Occipital lobe (tissue), 2 donors: ENCODE results near the gene REG1B. TPM values are rescaled to one million over a fixed set of nuclear protein-coding genes. Genes with fewer than 3 reads are reported as not detected.
"Not testable (repeated sequence)": the region's sequence is repeated elsewhere in the genome, so short reads cannot be mapped to it uniquely, and the experiment has no call there.

Experiments used
- DNase-seq: peaks from one replicate; lab custom pipeline; 2025; lab: John Stamatoyannopoulos, UW
- total RNA-seq: library from RNA; depleted of rRNA; stranded (reverse); fragments of >200 nt; gene quantifications from one replicate; pipeline ENCODE4 v1.2.3, GENCODE V29; 2014

The REG1B gene
- total RNA-seq, 1 donor from 2014 or later = not detected

- DNase-seq = no peak
These were observed 3.2 kb downstream of the REG1B start for GRCh38 chr2:79084495-79085135.

- DNase-seq = no peak
These were observed 4.1 kb downstream of the REG1B start for GRCh38 chr2:79083597-79084251.

GRCh38 chr2:79082987-79083386, 4.8 kb downstream of the REG1B start:
- no peak for DNase-seq

GRCh38 chr2:79071078-79071477, 16.7 kb downstream of the REG1B start:
- DNase-seq = no peak

GRCh38 chr2:79065201-79065600, 22.6 kb downstream of the REG1B start:
- peak; percentile 21 for DNase-seq

GRCh38 chr2:79054769-79055168, 33.0 kb downstream of the REG1B start:
- DNase-seq = not testable (repeated sequence)

- not testable (repeated sequence) for DNase-seq
These were observed 34.3 kb downstream of the REG1B start for GRCh38 chr2:79053486-79053885.

GRCh38 chr2:79041032-79041448, 46.8 kb downstream of the REG1B start:
- DNase-seq = no peak

GRCh38 chr2:79039944-79040343, 47.8 kb downstream of the REG1B start:
- DNase-seq = no peak

Other genes starting within 250 kb of the REG1B start
- gene REG3G, start 62.3 kb downstream of the REG1B start, total RNA-seq = not detected
- not detected for gene REG1A, start 32.5 kb upstream of the REG1B start, total RNA-seq
- gene REG3A, start 71.8 kb upstream of the REG1B start, total RNA-seq = not detected